ENCODE data around the gene SPATA46.

DNA sequence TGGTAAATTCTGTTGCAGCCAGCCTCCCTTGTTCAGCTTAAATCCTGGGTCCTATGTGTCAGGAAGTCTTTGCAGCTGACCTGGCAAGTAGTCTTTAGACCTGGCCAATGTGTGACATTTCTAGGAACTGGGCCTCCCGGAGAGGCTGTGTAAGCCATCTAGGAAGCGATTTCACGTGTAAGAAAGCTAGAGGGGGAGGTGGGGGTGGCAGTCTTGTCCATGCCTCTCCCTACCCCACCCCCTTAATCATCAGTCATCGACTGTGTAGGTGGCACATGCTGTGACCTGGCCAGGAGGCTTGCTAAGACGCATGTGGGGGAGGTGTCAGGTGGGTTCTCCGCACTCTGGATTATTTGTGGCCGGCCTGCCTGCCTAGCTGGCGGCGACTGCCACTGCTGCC, 13.3 kb upstream of the SPATA46 start:
- TF ChIP-seq, protein P1, sequence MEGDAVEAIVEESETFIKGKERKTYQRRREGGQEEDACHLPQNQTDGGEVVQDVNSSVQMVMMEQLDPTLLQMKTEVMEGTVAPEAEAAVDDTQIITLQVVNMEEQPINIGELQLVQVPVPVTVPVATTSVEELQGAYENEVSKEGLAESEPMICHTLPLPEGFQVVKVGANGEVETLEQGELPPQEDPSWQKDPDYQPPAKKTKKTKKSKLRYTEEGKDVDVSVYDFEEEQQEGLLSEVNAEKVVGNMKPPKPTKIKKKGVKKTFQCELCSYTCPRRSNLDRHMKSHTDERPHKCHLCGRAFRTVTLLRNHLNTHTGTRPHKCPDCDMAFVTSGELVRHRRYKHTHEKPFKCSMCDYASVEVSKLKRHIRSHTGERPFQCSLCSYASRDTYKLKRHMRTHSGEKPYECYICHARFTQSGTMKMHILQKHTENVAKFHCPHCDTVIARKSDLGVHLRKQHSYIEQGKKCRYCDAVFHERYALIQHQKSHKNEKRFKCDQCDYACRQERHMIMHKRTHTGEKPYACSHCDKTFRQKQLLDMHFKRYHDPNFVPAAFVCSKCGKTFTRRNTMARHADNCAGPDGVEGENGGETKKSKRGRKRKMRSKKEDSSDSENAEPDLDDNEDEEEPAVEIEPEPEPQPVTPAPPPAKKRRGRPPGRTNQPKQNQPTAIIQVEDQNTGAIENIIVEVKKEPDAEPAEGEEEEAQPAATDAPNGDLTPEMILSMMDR (IDR thresholded peaks at IDR 0.05), result no peak
- TF ChIP-seq POLR2A (IDR thresholded peaks at IDR 0.05), result no peak
- TF ChIP-seq POLR2AphosphoS5 (IDR thresholded peaks at IDR 0.05), result no peak
